Activated CD8-positive, alpha-beta memory T cell treated with anti-CD3 and anti-CD28 coated beads for 1 hour (primary cell): ENCODE results near the gene RCCD1.

Experiments
- DNase-seq, 2 donors: peaks; one replicate each; pipeline ENCODE4 v3.0.0-alpha.2; 2020; ENCODE audit warnings: low read depth in 1 of 2; ENCODE audit errors: extremely low read depth in 1 of 2

Gene RCCD1

DNA sequence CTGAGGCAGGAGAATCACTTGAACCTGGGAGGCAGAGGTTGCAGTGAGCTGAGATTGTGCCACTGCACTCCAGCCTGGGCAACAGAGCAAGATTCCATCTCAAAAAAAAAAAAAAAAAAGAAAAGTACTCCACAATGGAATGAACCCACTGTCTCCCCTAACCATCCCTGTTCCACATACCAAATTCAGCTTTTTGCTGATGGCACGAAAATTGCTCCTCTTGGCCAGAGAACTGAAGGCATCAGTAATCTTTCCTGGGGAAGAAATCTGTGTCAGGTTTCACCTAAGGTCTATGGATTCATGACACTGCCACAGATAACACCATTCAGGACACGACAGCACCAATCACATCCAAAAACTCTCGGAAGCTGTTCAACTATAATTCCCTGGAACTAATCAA lies 46.5 kb downstream of the RCCD1 start:
- DNase-seq = no peak

DNA sequence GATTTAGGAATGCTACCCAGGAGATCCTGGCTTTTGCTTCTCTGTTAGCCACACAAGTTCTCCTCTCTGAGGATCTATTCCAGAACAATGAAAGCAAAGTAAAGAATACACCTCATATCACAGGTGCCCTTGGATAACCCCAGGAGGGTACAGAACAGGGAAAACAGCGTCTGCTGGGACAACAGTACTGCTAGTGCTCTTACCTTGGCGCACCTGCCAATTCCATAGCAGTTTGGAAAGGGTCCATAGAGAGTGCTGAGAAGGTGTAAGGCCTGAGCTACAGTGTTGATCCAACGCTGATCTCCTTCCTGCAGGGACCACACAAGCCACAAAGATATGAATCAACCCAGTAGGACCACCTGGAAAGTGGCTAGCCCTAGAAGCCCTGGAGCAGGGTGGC lies 52.6 kb downstream of the RCCD1 start:
- DNase-seq = no peak
